MCF 10A (cell line): ENCODE results near the gene SLIT3. TPM values are rescaled to one million over a fixed set of nuclear protein-coding genes. Genes with fewer than 3 reads are reported as not detected.
"Not testable (repeated sequence)": the region's sequence is repeated elsewhere in the genome, so short reads cannot be mapped to it uniquely, and the experiment has no call there.

Source experiments
- BruUV-seq: library from RNA; stranded (reverse); fragments of 400-500 nt; replicated peaks from 2 replicates; lab custom pipeline; 2021; lab: Mats Ljungman, UMichigan
- CTCF ChIA-PET: fragments of 300-600 bp; sonication (Branson Sonifier 250); formaldehyde crosslinking; extraction: SDS; loops from one replicate; lab custom pipeline; 2021; ENCODE audit warnings: antibody characterized with exemption, inconsistent platforms; lab: Yijun Ruan, JAX
- POLR2A ChIA-PET: fragments of 300-600, 350-650 bp; sonication (Branson Sonifier 250); formaldehyde crosslinking; extraction: SDS; loops from one replicate; lab custom pipeline; 2020; ENCODE audit warnings: antibody characterized with exemption, inconsistent platforms; lab: Yijun Ruan, JAX
- DNase-seq: peaks from one replicate; pipeline ENCODE4 v3.0.0-alpha.2; 2018; ENCODE audit not compliant: unreplicated experiment
- H3K27ac Mint-ChIP-seq: one replicate; pipeline ENCODE4 v1.8.0; 2022; ENCODE audit warnings: mild to moderate bottlenecking, low read depth, mixed read lengths; ENCODE audit not compliant: unreplicated experiment
- H3K27me3 Mint-ChIP-seq: one replicate; pipeline ENCODE4 v1.8.0; 2022; ENCODE audit warnings: mixed read lengths; ENCODE audit not compliant: insufficient read depth, unreplicated experiment
- H3K36me3 Mint-ChIP-seq: one replicate; pipeline ENCODE4 v1.8.0; 2022; ENCODE audit warnings: mild to moderate bottlenecking, moderate library complexity, mixed read lengths; ENCODE audit not compliant: insufficient read depth, unreplicated experiment
- H3K4me1 Mint-ChIP-seq: one replicate; pipeline ENCODE4 v1.8.0; 2022; ENCODE audit warnings: mixed read lengths; ENCODE audit not compliant: insufficient read depth, unreplicated experiment
- H3K4me3 Mint-ChIP-seq: one replicate; pipeline ENCODE4 v1.8.0; 2022; ENCODE audit warnings: mild to moderate bottlenecking, moderate library complexity, mixed read lengths; ENCODE audit not compliant: unreplicated experiment
- H3K9me3 Mint-ChIP-seq: one replicate; pipeline ENCODE4 v1.8.0; 2022; ENCODE audit warnings: mixed read lengths; ENCODE audit not compliant: unreplicated experiment
- CTCF ChIP-seq: fragments of 200-600 bp; IDR thresholded peaks from one replicate; pipeline ENCODE4 v1.8.0; 2022; ENCODE audit warnings: antibody characterized with exemption, mild to moderate bottlenecking; ENCODE audit not compliant: unreplicated experiment
- intact Hi-C: fragments of 100-400 bp; cut with micrococcal nuclease; formaldehyde crosslinking; loops from 2 replicates; pipeline ENCODE4 v1.14.1; 2022
- total RNA-seq: library from RNA; stranded (reverse); gene quantifications from 2 replicates; pipeline ENCODE4 v1.2.3, GENCODE V29; 2022

SLIT3 gene
- total RNA-seq, 1 experiment from 2014 or later: 0.89 TPM

DNA sequence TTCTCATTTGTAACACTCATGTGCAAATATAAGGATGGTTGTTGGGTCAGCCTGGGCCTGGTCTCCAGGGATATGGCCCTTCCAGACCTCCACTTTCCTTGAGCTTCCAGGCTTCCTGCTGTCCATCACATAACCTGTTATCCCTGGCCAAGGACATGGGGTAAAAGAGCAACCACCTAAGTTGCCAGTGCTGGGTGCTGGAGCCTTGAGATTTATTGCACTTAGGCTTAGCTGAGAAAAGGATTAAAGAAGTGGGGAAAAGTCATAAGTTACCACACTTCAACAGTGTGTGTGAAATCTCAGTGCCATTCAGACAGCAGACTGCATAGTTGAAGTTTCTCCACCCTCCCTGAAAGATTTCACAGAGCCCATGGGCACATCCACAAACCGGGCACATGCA, 663.1 kb downstream of the SLIT3 start:
- ChIA-PET POLR2A (interaction anchor here (0.9 to 2.0 kb wide), 4 partner anchors 9 to 38 kb away, joined by 3 to 7 read pairs (median 4); no protein-coding TSS in a partner anchor), CTCF (interaction anchor here (0.6 to 0.7 kb wide), 3 partner anchors 68 to 560 kb away, joined by 3 to 6 read pairs (median 4); no protein-coding TSS in a partner anchor)
- DNase-seq: no peak
- TF ChIP-seq CTCF: no peak
- Mint-ChIP-seq H3K4me3 (no peak overlapping the region), H3K27me3 (peaks cover 16% of the 10 kb centered on the region), H3K36me3 (no peaks in the 10 kb centered on the region), H3K27ac (no peak overlapping the region), H3K9me3 (no peaks in the 10 kb centered on the region), H3K4me1 (no peaks in the 10 kb centered on the region)
- intact Hi-C loops: no loop called here
- BruUV-seq: no TSS peak

DNA sequence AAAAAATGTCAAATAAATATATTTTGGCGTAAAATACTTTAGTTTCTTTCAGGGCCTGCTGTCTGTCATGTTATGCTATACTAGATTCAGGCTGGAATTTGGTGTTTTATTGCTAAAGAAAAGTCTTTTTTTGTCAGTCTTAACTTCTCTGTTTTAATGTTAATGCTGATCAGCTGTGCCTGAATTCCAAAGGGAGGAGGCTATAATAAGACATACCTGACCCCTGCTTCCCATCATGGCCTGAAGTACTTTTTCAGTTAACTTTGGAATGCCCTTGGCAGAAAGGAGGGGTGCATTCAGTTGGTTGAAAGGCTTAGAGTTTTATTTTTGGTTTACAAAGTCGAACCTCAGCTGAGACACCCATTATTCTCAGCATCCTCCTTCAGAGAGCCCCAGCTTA, 663.7 kb downstream of the SLIT3 start:
- ChIA-PET CTCF (interaction anchor here (0.6 to 0.7 kb wide), 3 partner anchors 32 to 560 kb away, joined by 3 to 4 read pairs (median 3); no protein-coding TSS in a partner anchor), POLR2A (interaction anchor here (0.7 to 2.0 kb wide), 4 partner anchors 10 to 1818 kb away, joined by 3 to 7 read pairs (median 4); no protein-coding TSS in a partner anchor)
- intact Hi-C loops: no loop called here
- H3K9me3 Mint-ChIP-seq: no peaks in the 10 kb centered on the region
- BruUV-seq: no TSS peak
- no peak for DNase-seq
- no peak overlapping the region for H3K4me3 Mint-ChIP-seq
- peaks cover 21% of the 10 kb centered on the region for H3K27me3 Mint-ChIP-seq
- TF ChIP-seq CTCF: no peak
- no peak overlapping the region for H3K27ac Mint-ChIP-seq
- no peaks in the 10 kb centered on the region for H3K36me3 Mint-ChIP-seq
- H3K4me1 Mint-ChIP-seq: no peaks in the 10 kb centered on the region

GRCh38 chr5:168630958-168631357, 670.0 kb downstream of the SLIT3 start:
- BruUV-seq, H3K9me3 Mint-ChIP-seq, H3K4me1 Mint-ChIP-seq, H3K36me3 Mint-ChIP-seq, DNase-seq, H3K27ac Mint-ChIP-seq, intact Hi-C loops, H3K4me3 Mint-ChIP-seq: not testable (repeated sequence)
- ChIA-PET POLR2A (interaction anchor here (0.7 kb wide), 1 partner anchor 42 kb away, joined by 3 read pairs; no protein-coding TSS in a partner anchor), CTCF (interaction anchor here (0.7 to 2.0 kb wide), 2 partner anchors 15 to 392 kb away, joined by 3 to 7 read pairs; no protein-coding TSS in a partner anchor)
- H3K27me3 Mint-ChIP-seq: peaks cover 34% of the 10 kb centered on the region

GRCh38 chr5:168624850-168625364, 676.0 kb downstream of the SLIT3 start:
- POLR2A ChIA-PET: interaction anchor here (0.8 to 3.3 kb wide), 9 partner anchors 11 to 138 kb away, joined by 3 to 26 read pairs (median 5); partner anchors contain the start of gene PANK3
- peaks cover 2% of the 10 kb centered on the region for H3K9me3 Mint-ChIP-seq
- intact Hi-C loops: loop anchor here (2.0 kb wide), 1 partner anchor 54 kb away; no protein-coding TSS in a partner anchor
- DNase-seq: peak; percentile 91
- TF ChIP-seq CTCF: no peak
- CTCF ChIA-PET: interaction anchor here (0.5 to 1.7 kb wide), 2 partner anchors 15 to 21 kb away, joined by 3 to 4 read pairs; no protein-coding TSS in a partner anchor
- peaks cover 4% of the 10 kb centered on the region for H3K27me3 Mint-ChIP-seq
- peak overlapping the region; percentile 16 for H3K27ac Mint-ChIP-seq
- H3K36me3 Mint-ChIP-seq: peaks cover 1% of the 10 kb centered on the region
- BruUV-seq: no TSS peak
- H3K4me3 Mint-ChIP-seq: peak overlapping the region; percentile 4
- H3K4me1 Mint-ChIP-seq: peaks cover 23% of the 10 kb centered on the region
